GM11168 (cell line): Measurements from ENCODE around the gene SPNS2.

ENCODE experiments used
- in situ Hi-C: fragments of 300-500 bp; cut with MboI; formaldehyde crosslinking; loops from one replicate; pipeline ENCODE4 v1.12.0; 2022; ENCODE audit warnings: low sequenced_read_pairs; ENCODE audit not compliant: unreplicated experiment

The SPNS2 gene

DNA sequence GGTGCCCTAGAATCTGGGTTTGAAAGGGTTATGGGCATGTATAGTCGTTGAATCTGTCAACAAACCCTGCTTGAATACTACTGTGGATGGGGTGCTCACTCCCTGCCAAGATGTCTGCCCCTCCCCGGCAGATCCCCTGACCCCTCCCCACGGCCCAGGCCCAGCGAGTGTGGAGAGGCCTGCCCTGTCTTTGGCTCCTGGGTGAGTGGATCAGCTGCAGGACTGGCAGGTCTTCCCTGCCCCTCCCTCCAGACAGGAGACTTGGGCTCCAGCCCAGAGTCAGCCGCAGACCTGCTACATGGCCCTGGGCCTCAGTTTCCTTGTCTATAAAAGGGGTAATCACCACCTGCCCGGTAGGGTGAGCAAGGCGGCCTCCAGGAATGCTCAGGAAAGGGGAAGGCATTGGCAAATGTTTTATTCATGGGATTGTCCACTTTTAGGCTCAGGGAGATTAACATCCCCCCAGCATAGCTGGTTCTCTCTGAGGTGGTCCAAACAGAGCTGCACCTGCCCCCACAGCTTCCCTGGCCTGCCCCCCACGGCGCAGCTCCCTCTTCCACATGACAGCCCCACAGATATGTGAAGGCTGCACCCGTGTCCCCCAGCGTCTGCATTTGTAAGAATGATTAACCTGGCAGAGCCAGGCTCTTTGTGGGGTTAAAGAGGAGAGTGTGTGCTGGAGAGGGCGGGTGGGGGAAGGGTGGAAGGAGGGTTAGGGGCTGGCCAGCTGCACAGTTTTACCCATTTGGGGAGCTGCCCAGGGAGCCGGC is 18.5 kb upstream of the SPNS2 start:
- in situ Hi-C loops = no loop called here

DNA sequence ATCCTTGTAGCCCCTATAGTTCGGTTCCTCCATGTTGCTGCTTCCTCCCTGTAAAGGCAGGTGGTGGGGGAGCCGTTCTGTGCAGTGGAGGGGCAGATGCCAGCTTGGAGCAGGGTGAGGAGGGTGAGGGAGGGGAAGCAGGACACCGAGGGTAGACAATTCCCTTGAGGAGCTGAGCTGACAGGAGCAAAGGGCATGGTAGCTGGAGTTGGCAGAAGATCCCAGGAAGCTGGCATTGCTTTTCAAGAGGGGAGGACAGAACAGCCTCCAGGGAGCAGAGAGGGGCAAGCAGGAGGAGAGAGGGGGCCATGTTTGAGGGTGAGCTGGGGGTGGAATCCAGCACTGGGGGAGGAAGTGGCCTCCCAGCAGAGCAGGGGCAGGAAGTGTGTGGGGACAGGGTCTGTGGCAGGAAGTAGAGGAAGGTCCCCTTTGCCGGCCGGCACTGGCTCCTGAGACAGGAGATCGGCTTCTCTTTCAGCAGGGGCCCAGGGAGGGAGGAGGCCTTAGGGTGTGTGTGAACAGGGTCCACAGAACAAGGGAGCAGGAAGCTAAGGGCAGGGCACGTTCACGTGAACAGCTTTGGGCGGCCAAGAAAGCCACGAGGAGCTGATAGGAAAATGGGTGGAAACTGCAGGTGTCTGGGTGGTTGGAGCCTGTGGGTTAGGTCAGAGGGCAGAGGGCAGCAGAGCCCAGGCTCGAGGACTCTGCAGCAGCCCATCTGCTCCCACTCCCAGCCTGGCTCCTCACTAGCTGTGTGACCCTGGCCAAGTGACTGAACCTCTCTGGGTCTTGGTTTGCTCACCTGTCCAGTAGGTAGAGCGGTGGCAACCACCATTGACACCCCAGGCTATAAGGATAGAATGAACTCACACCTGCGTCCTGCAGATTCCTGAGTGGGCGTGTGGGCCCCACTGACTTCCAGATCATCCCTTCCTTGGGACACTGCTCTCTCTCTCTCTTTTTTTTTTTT is 17.5 kb upstream of the SPNS2 start:
- in situ Hi-C loops = no loop called here

DNA sequence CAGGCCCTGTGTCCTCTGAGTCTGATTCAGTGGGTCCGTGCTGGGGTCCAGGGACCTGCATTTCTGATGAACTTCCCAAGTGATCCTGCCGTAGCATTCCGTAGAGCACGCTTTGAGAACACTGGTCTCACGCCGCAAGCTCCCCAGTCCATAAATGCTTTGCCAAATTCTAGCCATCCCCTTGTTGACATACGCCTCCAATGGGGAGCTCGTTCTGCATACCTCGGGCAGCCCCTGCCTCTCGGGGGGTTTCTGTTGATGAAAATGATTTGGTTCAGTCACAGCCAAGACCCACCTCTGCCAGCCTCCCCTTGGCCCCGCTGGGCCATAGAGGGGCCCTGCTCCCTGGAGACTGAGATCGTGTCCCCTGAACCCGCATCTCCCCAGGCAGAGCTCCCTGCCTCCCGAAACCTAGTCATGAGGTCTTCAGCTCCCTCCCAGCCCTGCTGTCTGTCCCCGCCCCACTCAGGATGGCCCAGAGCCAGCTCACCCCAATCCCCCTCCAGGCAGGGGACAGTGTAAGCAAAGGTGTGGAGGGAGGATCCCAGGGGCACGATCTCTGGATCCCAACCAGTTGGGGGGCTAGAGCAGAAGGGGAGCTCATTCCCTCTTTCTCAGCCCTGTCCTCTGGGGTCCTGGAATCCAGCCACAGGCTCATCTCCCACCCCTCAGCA is 16.2 kb upstream of the SPNS2 start:
- in situ Hi-C loops = no loop called here

DNA sequence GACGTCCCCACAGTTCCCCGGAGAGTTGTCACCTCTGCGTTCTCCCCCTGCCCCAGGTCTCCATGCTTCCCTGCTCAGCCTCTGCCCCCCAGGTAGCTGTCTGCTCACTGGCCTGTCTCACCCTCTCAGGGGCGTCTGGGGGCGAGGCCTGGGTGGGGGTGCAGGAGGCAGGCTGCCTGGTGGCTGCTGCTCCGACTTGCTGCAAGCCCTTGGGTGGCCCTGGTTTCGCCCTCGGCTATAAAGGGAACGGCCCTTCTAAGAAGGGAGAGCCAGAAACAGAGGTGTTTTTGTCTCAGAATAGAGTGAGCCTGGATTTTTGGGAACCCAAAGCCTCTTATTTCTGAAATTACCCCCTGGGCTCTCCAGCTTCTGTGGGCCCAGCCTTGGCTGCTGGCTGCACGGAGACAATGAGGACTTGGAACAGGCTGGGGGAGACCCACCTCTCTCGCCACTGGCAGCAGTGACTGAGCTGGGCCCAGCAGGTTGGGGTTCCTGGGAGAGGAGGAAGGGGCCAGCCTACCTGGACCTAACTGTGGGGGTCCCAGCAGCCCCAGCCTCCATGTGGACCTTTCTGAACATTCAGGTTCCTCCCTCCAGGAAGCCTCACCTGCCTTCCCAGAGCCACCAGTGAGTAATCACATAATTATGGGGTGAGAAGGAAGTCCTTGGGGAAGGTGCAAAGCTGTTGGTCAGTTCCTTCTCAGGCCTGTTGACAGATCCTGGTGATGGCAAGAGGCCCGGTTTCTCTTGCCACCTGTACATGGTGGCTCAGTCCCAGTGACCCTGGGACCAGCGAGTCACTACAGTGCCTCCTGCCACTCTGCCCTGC is 15.5 kb upstream of the SPNS2 start:
- in situ Hi-C loops = no loop called here

DNA sequence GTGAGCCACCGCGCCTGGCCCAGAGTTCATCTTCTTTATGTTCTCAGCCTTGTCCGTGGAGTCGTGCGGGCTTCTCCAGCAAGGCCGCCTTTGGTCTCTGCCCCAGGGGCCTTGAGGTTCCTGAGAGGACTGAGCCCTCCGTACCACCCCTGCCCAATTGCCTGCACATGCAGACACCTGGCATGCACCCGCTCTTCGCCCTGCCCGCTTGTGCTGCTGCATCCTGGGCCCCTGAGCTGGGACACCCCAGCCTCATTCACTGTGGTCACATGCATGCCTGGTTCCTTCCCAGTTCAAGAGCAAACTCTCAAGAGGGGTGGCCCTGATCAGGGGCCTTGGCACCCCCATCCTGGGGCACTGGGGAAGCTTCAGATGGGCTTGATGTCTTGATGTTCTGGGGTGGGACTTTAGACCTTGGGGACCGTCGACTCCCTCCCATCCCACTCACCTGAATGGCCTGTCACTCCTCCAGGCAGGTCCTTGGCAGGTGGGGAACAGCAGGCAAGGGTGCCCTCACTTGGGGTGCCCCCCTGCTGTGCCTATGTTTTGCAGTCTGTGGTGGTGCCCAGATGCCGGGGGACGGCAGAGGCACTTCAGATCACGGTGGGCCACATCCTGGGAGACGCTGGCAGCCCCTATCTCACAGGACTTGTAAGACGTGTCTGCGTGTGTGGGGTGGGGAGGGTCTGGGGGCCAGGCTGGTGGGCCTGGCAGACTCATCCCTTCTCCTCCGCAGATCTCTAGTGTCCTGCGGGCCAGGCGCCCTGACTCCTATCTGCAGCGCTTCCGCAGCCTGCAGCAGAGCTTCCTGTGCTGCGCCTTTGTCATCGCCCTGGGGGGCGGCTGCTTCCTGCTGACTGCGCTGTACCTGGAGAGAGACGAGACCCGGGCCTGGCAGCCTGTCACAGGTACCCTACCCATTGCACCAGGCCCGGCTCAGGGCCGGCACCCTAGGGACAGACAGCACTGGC is 12.7 kb upstream of the SPNS2 start:
- in situ Hi-C loops = no loop called here

DNA sequence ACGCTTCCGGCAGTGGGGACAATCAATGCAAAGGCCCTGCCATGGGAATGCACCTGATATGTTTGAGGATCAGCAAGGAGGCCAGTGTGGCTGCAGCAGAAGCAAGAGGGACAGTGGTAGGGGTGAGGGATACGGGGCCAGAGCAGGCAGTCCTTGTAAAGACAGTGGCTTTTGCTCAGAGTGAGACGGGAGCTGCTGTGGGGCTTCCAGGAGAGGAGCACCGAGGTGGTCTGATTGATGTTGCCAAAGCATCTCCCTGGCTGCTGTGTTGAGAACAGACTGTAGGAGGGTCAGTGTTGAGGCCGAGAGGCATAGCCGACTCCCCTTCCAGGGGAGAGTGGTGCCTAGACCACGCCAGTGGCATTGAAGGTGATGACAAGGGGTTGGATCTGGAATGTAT is 11.4 kb upstream of the SPNS2 start:
- in situ Hi-C loops = no loop called here

DNA sequence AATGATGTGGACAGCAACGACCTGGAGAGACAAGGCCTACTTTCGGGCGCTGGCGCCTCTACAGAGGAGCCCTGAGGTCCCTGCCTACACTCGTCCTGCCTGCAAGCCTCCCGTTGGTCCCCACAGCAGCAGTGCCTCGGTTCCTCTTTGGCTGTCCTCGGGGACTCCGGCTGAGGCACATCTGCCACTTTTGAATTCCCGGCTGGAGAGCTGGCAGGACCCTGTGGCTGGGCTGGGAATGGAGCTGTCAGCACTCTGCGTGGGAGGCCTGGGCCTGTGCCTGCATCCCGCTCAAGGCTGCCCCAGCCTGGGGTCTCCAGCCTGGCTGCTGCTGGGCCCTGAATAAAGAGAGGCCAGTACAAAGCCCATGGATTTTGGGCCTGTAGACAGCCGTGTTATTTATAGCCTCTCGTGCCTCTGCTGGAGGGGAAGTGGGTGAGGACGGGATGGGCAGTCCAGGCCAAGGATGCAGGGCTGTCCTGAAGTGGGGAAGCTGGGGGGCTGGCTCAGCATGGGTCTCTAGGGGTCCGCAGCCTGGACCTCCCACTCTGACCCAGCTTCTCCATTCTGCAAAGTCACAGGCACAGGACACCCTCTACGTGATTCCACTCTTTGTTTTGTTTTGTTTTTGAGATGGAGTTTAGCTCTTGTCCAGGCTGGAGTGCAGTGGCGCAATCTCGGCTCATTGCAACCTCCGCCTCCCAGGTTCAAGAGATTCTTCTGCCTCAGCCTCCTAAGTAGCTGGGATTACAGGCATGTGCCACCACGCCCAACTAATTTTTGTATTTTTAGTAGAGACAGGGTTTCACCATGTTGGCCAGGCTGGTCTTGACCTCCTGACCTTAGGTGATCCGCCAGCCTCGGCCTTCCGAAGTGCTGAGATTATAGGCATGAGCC is 10.6 kb upstream of the SPNS2 start:
- in situ Hi-C loops = no loop called here

DNA sequence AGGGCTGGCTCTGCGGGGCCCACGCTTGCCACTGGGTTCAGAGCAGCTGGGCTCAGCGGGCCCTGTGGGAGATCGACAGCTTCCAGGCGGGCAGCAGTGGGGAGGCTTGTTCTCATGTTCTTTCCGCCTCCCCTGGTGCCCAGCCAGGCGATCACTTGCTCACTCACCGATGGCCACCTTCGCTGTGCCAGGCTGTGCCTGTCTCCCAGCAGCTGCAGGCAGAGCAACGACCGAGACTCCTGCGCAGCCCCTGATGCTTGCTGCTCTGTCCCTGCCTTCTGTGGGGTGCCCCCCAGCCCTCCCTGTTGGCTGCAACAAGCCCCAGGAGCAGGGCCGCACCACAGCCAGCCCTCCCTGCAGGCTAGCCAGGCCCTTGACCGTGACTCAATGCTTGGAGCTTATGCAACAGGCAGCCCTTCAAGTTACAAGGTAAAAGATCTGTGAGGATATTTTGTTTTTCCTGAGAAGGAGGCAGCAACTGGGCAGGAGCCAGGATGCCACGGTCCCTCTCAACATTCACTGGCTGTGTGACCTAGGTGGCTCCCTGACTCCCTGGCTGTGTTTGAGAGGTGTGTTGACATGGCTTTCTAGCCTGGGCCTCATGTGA is 9.6 kb upstream of the SPNS2 start:
- in situ Hi-C loops = no loop called here

DNA sequence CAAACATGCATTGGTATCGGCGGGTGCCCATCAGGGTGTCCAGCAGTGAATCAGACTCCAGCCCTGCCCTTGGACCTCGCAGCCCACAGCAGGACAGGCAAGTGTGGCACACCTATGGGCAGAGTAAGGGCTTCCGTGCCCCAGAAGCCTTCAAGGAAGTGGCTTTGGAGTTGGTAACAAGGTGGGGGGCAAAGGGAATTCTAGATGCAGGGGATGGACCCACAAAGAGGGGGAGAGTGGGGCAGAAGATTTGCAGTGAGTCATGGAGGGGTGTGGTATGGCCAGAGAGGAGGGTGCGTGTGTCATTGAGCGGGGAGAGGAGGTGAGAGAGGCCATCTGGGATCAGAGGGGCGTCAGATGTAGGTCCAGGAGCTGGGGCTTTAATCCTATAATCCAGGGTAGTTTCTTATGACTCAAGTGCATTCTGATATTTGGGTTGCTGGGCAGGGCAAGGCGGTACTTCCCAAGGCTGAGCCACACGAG is 8.5 kb upstream of the SPNS2 start:
- in situ Hi-C loops = no loop called here

DNA sequence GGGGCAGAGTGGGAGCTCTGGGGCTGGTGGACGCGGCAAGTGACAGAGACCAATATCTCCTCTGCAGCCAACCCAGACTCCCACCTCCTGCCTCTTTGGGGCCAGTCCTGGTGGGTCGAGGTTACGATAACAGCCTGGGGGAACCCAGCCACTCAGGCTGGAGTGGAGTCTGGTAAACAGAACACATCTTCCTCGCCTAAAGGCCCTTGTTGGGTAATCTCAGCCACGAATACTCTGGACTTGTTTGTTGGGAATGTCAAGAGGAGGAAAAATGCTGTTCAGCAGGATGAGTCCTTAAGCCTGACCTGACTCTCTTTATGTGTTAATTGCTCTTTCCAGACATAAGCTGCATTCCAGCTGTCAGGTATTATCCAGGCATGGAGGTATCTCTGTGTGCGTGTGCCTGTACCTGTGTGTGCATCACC is 8.0 kb upstream of the SPNS2 start:
- in situ Hi-C loops = no loop called here

DNA sequence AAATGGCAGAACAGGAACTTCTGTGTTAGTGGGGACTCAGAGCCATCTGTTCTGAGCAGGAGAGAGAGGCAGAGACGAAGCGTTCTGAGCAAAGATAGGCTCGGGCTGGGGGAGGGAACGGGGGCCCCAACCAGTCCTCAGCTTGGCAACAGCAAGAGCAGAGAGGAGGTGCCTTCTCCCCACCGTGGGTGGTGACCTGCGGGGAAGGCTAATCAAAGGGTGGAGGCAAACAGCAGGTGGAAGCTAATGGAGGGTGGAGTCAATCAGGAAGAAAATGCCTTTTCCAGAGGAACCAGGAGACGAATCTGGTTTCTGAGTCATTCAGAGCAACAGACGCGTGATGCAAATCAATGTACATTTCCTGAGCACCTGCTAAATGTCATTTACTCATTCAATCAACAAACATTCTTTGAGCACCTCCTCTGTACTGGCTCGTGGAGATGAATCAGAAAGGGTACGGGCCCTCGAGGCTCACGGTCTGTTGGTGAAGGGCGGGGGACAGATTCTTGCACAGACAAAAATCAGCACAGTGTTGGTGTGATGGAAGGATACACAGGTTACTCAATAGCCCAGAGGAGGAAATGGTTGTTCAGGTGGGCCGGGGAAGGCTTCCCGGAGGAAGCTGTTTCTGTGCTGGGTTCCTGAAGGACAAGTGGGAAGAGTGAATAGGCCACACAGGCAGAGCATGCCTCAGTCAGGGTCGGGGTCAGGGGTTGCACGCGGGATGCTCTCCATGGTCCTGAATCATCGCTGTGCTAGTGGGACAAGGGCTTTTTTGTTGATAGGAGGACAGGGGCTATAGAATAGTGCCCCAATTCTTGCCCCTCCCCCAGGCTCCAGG is 5.7 kb upstream of the SPNS2 start:
- in situ Hi-C loops = no loop called here

DNA sequence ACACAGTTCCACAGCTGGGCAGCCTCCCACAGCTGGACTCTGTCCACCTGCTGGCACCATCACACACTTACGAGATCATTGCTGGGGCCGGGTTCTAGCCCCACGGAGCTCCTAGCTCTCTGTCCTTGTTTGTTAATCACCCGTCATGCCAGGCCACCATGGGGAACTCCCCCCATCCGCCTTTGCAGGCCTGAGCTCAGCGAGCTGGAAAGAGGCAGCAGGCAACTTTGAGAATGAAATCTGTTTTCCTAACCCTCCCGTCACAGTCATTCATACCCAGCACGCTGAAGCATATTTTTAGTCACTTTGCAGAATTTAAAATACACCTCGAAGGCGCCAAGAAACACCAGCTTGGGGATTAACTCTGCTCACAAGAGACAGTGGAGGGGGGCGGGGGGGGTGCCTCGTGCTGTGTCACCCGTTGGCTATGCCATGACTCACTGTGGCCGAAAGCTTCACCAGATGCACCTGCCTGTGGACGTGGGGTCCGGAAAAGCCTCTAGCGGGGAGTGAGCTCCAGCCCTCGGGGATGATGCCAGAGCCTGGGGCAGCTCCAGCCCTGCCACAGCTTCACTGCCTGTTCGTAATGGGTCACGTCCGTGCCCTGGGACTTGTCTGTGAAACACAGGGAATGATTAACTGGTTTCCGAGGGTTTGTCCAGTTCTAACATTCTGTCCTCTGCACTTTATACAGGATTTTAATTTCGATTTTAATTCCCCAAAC is 1.4 kb upstream of the SPNS2 start:
- in situ Hi-C loops = no loop called here

DNA sequence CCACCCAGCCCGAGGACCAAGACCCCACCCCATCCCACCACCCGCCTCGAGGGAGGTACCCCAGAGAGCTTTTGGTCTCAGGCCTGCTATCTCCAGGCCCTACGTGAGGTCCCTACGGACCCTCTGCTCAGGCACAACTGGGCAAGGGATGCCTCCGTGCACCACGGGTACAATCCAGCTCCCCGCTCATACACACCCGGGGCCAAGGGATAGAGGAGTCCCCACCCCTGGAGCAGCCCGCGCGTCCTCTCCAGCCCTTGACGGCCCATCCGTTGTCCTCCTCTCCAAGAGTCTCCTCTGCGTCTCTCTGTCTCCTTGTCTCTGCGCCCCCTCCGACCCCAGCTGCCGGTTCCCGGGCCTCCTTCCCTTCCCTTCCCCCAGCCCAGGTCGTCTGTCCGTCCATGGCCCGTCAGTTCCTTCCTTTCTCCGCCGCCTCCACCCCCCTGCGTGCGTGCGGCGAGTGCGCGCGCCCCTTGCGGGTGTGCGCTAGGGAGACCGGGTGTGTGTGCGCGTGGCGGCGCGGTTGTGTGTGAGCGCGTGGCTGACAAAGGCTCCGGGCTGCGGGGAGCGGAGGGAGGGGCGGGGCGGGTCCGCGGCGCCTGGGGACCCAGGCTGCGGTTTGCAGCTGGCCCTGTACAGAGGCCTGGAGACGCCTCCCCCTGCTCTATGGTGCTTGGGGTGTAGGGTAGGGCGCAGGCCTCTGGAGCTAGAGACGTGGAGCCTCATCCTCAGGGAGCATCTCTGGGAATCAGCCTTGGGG is 930 bp downstream of the SPNS2 start:
- in situ Hi-C loops = no loop called here

DNA sequence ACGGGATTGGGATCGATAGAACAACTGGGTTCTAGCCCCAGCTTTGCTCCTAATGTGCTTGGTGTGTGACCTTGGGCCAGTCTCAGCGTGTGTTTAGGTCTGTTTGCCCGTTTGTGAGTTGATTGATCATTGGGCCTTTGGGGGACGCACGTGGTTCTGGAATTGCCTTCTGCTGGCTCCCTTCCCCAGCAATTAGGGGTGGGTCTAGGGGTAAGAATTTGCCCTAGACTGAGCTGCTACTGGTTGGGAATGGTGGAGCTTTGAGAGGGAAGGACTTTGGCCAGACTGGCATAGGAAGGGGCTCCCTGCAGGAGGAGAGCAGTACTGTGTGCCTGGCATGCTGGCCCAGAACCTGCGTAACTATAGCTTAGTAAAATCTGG is 1.5 kb downstream of the SPNS2 start:
- in situ Hi-C loops = no loop called here

DNA sequence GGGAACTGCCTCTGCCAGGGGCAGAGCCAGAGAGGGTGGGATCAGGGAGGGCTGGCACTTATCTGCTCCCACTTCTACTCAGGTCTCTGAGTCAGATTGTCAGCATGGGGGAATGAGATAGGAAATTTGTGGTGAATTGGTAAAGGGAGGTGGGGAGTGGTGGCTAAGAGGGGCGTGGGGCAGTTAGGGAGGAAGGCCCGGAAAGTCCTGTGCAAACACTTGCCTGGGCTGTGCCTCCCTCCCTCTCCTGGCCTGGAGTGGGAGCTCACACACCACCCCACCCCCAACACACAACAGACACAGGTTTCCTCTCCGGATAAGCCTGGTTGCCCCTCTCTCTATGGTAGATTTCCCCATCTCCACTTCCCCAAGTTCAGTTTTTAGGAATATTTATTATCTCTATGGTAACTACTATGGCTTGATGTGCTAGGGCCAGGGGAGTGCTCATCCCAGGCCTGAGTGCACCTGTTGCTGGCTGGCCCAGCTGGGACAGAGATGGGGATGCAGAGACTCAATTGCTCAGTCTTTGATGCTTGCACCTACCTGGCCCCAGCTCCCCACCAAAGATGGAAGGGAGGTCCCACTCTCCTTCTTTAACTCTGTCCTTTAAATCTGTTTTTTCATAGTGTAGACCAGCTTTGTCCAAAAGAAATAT is 2.7 kb downstream of the SPNS2 start:
- in situ Hi-C loops = no loop called here
